Measurements from ENCODE around the gene NUP205.

GRCh38 chr7:135509589-135509838 lies 48.2 kb upstream of the NUP205 start:
- TF ChIP-seq EZH2 (IDR thresholded peaks at IDR 0.05; ENCODE audit: borderline replicate concordance, low read length) (no peak), CTCF (conservative IDR thresholded peaks at IDR 0.05 in 1 of 2, IDR thresholded peaks at IDR 0.05 in 1 of 2; ENCODE audit: extremely low read depth in 1 of 2, insufficient read depth in 1 of 2, low read depth in 1 of 2, low read length in 2 of 2) (no peak)

Measured in mammary epithelial cell (primary cell).